Neural cell (in vitro differentiated cells): ENCODE data around the gene CSMD2. TPM values are rescaled to one million over a fixed set of nuclear protein-coding genes. Genes with fewer than 3 reads are reported as not detected.

Source experiments
- H2AFZ ChIP-seq: fragments of 200-600, 300-800 bp; sonication (generic), shearing (Covaris generic); 2 replicates; pipeline ENCODE4 v1.6.0; 2014; ENCODE audit warnings: low read depth, mild to moderate bottlenecking, antibody characterized with exemption, low read length, moderate library complexity
- H3F3A ChIP-seq: fragments of 200-600 bp; shearing (Covaris generic); 2 replicates; pipeline ENCODE4 v1.6.1; 2016; ENCODE audit warnings: mild to moderate bottlenecking, moderate library complexity, mixed read lengths, antibody characterized with exemption, low read length; ENCODE audit not compliant: insufficient read depth, poor library complexity, severe bottlenecking
- H3K27ac ChIP-seq: fragments of 200-600, 300-800 bp; sonication (generic), shearing (Covaris generic); 2 replicates; pipeline ENCODE4 v1.5.1; 2014; ENCODE audit warnings: mild to moderate bottlenecking, low read length, moderate library complexity
- H3K27me3 ChIP-seq: fragments of 300-800, 200-600 bp; sonication (generic), shearing (Covaris generic); 2 replicates; pipeline ENCODE4 v1.6.0; 2014; ENCODE audit warnings: mild to moderate bottlenecking, low read depth, low read length, moderate library complexity; ENCODE audit not compliant: insufficient read depth
- H3K36me3 ChIP-seq: fragments of 300-800, 200-600 bp; sonication (generic), shearing (Covaris generic); 2 replicates; pipeline ENCODE4 v1.5.1; 2014; ENCODE audit warnings: mild to moderate bottlenecking, antibody characterized with exemption, low read length, moderate library complexity; ENCODE audit not compliant: insufficient read depth
- H3K4me2 ChIP-seq: fragments of 300-800, 200-600 bp; sonication (generic), shearing (Covaris generic); 2 replicates; pipeline ENCODE4 v1.6.0; 2014; ENCODE audit warnings: mild to moderate bottlenecking, low read length
- H3K4me3 ChIP-seq: fragments of 300-800, 200-600 bp; sonication (generic), shearing (Covaris generic); 2 replicates; pipeline ENCODE4 v1.5.1; 2014; ENCODE audit warnings: mild to moderate bottlenecking, low read length, moderate library complexity
- H3K79me2 ChIP-seq: fragments of 200-600 bp; shearing (Covaris generic); replicated peaks from 2 replicates; pipeline ENCODE4 v1.6.0; 2014; ENCODE audit warnings: mild to moderate bottlenecking, low read length, moderate library complexity; ENCODE audit not compliant: insufficient read depth
- H3K9ac ChIP-seq: fragments of 300-800, 200-600 bp; sonication (generic), shearing (Covaris generic); 2 replicates; pipeline ENCODE4 v1.6.1; 2016; ENCODE audit warnings: mild to moderate bottlenecking, low read length, mixed read lengths
- H3K9me2 ChIP-seq: fragments of 200-600 bp; shearing (Covaris generic); 2 replicates; pipeline ENCODE4 v1.6.1; 2016; ENCODE audit warnings: mild to moderate bottlenecking, low read length, mixed read lengths; ENCODE audit not compliant: insufficient read depth
- H3K9me3 ChIP-seq: fragments of 200-600, 300-800 bp; sonication (generic), shearing (Covaris generic); 2 replicates; pipeline ENCODE4 v1.6.1; 2016; ENCODE audit warnings: mild to moderate bottlenecking, mixed run types, low read length, moderate library complexity, mixed read lengths
- H4K20me1 ChIP-seq: fragments of 200-600 bp; shearing (Covaris generic); 2 replicates; pipeline ENCODE4 v1.6.1; 2016; ENCODE audit warnings: mild to moderate bottlenecking, mixed run types; ENCODE audit not compliant: insufficient read depth
- CTCF ChIP-seq: fragments of 450-650 bp; IDR thresholded peaks from 2 replicates; pipeline ENCODE4 v1.5.1; 2014; ENCODE audit warnings: antibody characterized with exemption, mild to moderate bottlenecking, moderate library complexity; ENCODE audit not compliant: poor library complexity, severe bottlenecking
- EP300 ChIP-seq: fragments of 450-650 bp; conservative IDR thresholded peaks from 2 replicates; pipeline ENCODE4 v1.6.1; 2014; ENCODE audit warnings: antibody characterized with exemption, mild to moderate bottlenecking, moderate library complexity; ENCODE audit not compliant: poor library complexity, severe bottlenecking
- EZH2 ChIP-seq: fragments of 200-600, 300-800 bp; shearing (Covaris generic), sonication (generic); IDR thresholded peaks from 2 replicates; pipeline ENCODE4 v1.6.1; 2014; ENCODE audit warnings: antibody characterized with exemption, low read length, borderline replicate concordance, mild to moderate bottlenecking; ENCODE audit not compliant: insufficient read depth, poor library complexity, severe bottlenecking
- MXI1 ChIP-seq: fragments of 450-650 bp; conservative IDR thresholded peaks from 2 replicates; pipeline ENCODE4 v1.6.1; 2014; ENCODE audit warnings: antibody characterized with exemption, mild to moderate bottlenecking; ENCODE audit not compliant: poor library complexity, severe bottlenecking
- POLR2AphosphoS5 ChIP-seq: IDR thresholded peaks from 2 replicates; pipeline ENCODE4 v1.6.1; 2012
- RAD21 ChIP-seq: fragments of 450-650 bp; conservative IDR thresholded peaks from 2 replicates; pipeline ENCODE4 v1.6.1; 2014; ENCODE audit warnings: antibody characterized with exemption, mild to moderate bottlenecking, moderate library complexity
- SMC3 ChIP-seq: fragments of 450-650 bp; conservative IDR thresholded peaks from 2 replicates; pipeline ENCODE4 v1.6.1; 2014; ENCODE audit warnings: antibody characterized with exemption, mild to moderate bottlenecking, moderate library complexity; ENCODE audit not compliant: poor library complexity
- TAF1 ChIP-seq: IDR thresholded peaks from 2 replicates; pipeline ENCODE4 v1.6.1; 2012; ENCODE audit warnings: low read depth
- polyA plus RNA-seq: library from polyadenylated mRNA; depleted of rRNA; stranded (reverse); fragments of >200 nt; gene quantifications from 2 replicates; pipeline ENCODE4 v1.2.3, GENCODE V29; 2014
- TF ChIP-seq, protein P1 (sequence below): IDR thresholded peaks from 2 replicates; pipeline ENCODE4 v1.6.1; 2012; ENCODE audit warnings: borderline replicate concordance

CSMD2 gene
- polyA plus RNA-seq, 1 donor from 2014 or later: 9.6 TPM

GRCh38 chr1:33573661-33574060 lies 591.4 kb downstream of the CSMD2 start:
- no peak overlapping the region for H3K9ac ChIP-seq
- H2AFZ ChIP-seq: no peak overlapping the region
- no peaks in the 10 kb centered on the region for H3K27me3 ChIP-seq
- H3K4me2 ChIP-seq: no peak overlapping the region
- TF ChIP-seq, protein P1, sequence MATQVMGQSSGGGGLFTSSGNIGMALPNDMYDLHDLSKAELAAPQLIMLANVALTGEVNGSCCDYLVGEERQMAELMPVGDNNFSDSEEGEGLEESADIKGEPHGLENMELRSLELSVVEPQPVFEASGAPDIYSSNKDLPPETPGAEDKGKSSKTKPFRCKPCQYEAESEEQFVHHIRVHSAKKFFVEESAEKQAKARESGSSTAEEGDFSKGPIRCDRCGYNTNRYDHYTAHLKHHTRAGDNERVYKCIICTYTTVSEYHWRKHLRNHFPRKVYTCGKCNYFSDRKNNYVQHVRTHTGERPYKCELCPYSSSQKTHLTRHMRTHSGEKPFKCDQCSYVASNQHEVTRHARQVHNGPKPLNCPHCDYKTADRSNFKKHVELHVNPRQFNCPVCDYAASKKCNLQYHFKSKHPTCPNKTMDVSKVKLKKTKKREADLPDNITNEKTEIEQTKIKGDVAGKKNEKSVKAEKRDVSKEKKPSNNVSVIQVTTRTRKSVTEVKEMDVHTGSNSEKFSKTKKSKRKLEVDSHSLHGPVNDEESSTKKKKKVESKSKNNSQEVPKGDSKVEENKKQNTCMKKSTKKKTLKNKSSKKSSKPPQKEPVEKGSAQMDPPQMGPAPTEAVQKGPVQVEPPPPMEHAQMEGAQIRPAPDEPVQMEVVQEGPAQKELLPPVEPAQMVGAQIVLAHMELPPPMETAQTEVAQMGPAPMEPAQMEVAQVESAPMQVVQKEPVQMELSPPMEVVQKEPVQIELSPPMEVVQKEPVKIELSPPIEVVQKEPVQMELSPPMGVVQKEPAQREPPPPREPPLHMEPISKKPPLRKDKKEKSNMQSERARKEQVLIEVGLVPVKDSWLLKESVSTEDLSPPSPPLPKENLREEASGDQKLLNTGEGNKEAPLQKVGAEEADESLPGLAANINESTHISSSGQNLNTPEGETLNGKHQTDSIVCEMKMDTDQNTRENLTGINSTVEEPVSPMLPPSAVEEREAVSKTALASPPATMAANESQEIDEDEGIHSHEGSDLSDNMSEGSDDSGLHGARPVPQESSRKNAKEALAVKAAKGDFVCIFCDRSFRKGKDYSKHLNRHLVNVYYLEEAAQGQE: no peak
- no peak for TF ChIP-seq POLR2AphosphoS5
- TF ChIP-seq CTCF: no peak
- no peak for TF ChIP-seq RAD21
- TF ChIP-seq SMC3: no peak
- TF ChIP-seq EP300: no peak
- TF ChIP-seq MXI1: no peak
- no peak for TF ChIP-seq EZH2
- TF ChIP-seq TAF1: no peak
- H4K20me1 ChIP-seq: no peaks in the 10 kb centered on the region
- H3K36me3 ChIP-seq: peaks cover 3% of the 10 kb centered on the region
- H3K9me2 ChIP-seq: no peaks in the 10 kb centered on the region
- no peaks in the 10 kb centered on the region for H3F3A ChIP-seq
- H3K79me2 ChIP-seq: no peaks in the 10 kb centered on the region
- no peak overlapping the region for H3K27ac ChIP-seq
- no peaks in the 10 kb centered on the region for H3K9me3 ChIP-seq
- no peak overlapping the region for H3K4me3 ChIP-seq

- H3K4me3 ChIP-seq: no peak overlapping the region
- H3K4me2 ChIP-seq: no peak overlapping the region
- no peak for TF ChIP-seq EP300
- TF ChIP-seq CTCF: no peak
- no peak for TF ChIP-seq EZH2
- no peak for TF ChIP-seq RAD21
- no peak for TF ChIP-seq POLR2AphosphoS5
- TF ChIP-seq TAF1: no peak
- no peak for TF ChIP-seq MXI1
- TF ChIP-seq, protein P1: no peak
- TF ChIP-seq SMC3: no peak
- H2AFZ ChIP-seq: no peak overlapping the region
- H3K9ac ChIP-seq: no peak overlapping the region
- H3K9me2 ChIP-seq: no peaks in the 10 kb centered on the region
- H3K36me3 ChIP-seq: peaks cover 3% of the 10 kb centered on the region
- no peaks in the 10 kb centered on the region for H3K27me3 ChIP-seq
- H3F3A ChIP-seq: no peaks in the 10 kb centered on the region
- no peak overlapping the region for H3K27ac ChIP-seq
- no peaks in the 10 kb centered on the region for H3K79me2 ChIP-seq
- H4K20me1 ChIP-seq: no peaks in the 10 kb centered on the region
- H3K9me3 ChIP-seq: no peaks in the 10 kb centered on the region
These were observed 592.6 kb downstream of the CSMD2 start for GRCh38 chr1:33572387-33572786.
